Superior temporal gyrus (tissue), 1 donor: Measurements from ENCODE around the gene POLR2E.
A peak's percentile ranks its signal among the peaks of the same experiment; 100 is the strongest.
"Not testable (repeated sequence)": the region's sequence is repeated elsewhere in the genome, so short reads cannot be mapped to it uniquely, and the experiment has no call there.

Experiments used
- DNase-seq: peaks from one replicate; pipeline ENCODE4 v3.0.0-alpha.2; 2016; ENCODE audit errors: extremely low spot score

POLR2E gene

DNA sequence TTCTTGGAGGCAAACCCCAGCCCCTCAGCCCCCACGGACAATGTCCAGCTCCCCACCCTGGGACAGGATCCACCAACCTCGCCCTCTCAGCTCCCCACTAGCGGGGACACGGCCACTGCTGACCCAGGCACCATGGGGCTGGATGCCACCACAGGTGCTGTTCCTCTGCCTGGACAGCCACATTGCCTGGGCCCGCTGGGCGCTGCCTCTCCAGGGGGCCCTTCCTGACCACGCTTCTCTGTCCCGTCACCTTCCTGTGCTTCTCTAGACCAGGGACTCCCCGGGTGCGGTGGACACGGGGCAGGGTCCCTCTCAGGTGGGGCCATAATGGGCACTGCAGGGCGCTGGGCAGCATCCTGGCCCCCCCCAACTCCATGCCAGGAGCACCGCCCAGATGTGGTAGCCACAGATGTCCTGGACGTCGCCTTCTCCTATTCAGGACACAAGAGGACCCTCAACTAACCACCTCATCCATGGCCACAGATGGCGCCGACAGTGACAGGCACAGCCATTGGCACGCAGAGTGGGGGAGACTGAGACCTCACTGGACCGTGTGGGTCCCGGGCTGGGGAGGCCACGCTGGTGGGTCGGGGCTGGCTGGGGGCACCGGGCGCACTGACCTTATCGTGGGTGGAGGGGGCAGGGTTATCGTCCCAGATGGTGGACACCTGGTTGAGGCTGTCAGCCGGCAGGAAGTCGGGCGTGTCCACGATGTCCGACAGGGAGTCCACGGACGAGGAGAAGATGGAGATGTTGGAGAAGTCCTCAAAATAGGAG, 32.0 kb upstream of the POLR2E start:
- no peak for DNase-seq

- no peak for DNase-seq
Observed at GRCh38 chr19:1125601-1126467, 30.7 kb upstream of the POLR2E start.

GRCh38 chr19:1123885-1124677, 28.9 kb upstream of the POLR2E start:
- DNase-seq, result no peak

GRCh38 chr19:1123381-1123780, 28.2 kb upstream of the POLR2E start:
- DNase-seq, result no peak

DNA sequence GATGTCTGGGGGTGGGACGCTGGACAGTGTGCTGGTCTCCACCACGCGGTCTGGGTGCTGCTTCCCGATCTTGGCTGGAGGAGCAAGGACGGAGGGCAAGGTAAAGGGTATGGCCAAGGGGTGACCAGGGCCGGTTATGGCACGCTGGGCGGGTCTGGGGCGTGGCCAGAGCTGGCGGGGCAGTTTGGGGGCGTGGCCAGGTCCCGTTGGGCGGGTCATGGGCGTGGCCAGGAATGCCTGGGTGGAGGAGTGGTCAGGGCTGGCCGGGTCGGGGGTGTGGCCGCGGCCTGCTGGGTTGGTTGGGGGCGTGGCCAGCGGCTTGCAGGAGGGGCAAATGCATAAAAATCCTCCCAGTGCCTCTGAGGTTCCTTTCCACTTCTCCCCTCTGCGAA, 27.8 kb upstream of the POLR2E start:
- DNase-seq, result no peak

DNA sequence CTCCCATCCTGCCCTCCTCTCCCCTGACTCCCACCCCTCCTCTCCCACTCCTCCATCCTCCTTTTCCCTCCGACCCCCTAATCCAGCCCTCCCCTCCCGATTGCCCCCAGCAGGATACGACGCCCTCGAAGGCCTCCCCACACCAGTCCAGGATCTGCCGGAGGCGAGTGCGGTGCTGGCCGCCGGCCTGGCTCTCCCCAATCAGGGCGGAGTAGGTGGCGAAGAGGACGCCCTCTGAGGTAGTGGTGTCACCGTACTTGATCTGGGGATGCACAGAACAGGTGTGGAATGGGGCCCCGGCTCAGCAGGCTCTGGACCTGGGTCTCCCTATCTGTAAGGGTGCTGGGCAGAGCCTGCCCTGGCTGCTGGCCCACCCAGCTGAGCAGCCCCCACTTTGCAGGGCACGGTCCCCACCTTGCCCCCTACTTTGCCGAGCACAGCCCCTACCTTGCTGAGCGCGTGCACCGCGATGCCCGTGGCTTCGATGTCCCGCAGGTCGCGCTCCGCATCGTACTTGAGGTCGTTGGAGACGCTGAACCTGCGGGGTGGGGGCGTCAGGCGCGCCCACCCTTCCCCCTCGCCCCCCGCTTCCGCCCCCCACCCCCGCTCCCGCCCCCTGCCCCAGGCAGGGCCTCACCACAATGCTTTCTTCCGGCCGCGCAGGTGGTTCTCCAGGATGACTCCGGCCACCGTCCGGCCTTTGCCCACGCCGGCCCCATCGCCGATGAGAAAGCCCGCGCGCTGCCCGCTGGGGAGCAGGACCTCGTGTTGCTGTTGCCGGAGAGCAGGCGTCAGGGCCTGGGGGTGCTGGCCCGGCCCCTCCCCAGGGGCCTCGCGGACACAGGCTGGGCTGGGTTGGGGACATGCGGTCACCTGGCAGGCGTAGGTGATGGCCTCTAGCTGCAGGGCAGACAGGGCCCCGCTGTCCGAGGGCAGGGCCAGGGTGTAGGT, 27.1 kb upstream of the POLR2E start:
- DNase-seq, result no peak

- no peak for DNase-seq
Observed at GRCh38 chr19:1121395-1121794, 26.2 kb upstream of the POLR2E start.

DNA sequence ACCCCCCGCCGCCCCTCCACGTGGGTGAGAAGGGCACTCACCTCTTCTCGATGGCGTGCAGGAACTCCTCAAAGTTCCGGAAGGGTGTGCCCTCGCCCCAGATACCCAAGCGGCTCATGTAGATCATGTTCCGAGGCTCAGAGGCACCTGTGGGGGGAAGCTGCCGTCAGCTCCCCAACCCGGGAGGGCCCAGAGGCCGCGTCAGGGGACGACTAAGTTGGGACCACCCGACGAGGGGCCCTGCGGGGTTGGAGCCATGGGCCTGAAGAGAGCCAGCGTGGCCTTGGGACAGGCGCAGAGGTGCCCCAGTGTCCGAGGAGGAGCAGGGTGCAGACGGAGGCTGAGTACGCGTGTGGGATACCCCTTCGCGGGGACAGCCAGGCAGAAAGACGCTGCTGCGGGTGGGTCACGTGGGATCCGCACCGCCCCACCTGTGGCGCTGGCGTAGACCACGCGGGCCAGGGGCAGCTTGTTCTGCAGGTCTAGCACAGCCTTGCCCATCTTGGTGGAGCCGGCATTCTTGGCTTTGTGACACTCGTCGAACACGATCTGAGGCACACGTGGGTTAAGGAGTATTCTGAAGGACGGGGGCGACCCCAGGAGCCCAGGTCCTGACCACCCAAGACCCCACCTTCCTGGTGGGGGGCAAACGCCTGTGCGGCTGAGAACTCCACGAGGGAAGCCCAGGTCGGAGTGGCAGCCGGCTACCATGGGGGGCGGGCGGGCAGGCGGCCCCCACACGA, 24.5 kb upstream of the POLR2E start:
- DNase-seq, result no peak

GRCh38 chr19:1118999-1119398, 23.8 kb upstream of the POLR2E start:
- no peak for DNase-seq

DNA sequence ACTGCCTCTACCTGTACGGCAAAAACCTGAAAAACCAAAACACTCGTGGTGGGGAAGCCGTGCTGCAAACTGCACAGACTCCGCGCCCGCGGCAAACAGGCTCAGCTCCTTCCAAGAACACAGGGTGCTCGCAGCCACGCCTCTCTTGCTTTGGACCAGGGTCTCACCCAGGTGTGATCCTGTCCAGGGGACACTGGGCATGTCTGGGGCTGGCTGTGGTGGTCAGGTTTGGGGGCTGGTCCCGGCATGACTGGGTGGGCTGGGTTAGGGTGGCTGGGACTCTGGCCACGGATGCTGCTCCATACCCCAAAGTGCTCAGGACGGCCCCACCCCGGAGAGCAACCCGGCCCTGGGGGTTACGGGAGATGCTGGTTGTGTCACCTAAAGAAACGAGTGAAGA, 22.5 kb upstream of the POLR2E start:
- no peak for DNase-seq

DNA sequence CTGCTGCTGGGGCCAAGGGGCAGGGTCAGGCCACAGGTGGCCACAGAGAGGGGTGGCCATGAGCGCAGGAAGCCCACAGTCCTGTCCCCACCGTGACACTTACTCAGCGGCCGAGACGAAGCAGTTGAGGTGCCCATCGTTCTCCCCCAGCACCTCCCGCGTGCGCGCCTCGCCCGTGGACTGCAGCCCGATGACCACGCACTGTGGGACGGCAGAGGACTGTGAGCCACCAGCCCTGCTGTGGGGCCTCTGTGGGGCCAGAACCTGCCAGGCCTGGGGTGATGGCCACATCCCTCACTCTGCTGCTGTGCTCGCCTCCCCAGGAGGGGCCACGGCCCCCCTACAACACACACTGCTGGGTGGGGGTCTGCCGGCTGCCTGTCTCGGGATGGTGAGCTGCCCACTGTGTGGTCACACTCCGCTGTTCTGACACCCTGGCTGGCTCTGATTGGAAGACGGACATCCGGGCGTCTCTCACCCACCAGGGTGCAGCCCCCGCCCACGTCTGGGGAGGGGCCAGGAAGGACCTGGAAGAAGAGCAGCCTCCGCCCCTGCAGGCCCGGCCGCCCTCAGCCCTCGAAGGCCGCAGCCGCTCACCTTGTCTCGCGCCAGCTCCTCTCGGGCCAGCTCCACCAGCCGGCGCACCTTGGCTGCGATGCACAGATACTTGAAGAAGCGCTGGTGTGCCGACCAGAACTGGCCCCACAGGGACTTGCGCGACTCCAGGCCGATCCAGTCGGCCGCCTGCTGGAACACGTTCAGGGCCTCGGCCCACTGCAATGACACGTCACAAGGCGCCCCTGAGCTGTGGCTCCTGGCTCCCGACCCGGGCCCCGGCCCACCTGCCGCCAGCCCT, 21.8 kb upstream of the POLR2E start:
- no peak for DNase-seq

GRCh38 chr19:1115646-1116420, 20.7 kb upstream of the POLR2E start:
- DNase-seq, result no peak

DNA sequence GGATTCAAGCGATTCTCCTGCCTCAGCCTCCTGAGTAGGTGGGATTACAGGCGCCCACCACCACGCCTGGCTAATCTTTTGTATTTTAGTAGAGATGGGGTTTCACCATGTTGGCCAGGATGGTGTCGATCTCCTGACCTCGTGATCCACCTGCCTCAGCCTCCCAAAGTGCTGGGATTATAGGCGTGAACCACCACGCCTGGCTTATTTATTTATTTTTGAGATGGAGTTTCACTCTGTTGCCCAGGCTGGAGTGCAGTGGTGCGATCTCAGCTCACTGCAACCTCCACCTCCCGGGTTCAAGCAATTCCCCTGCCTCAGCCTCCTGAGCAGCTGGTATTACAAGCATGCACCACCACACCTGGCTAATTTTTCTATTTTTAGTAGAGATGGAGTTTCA, 19.6 kb upstream of the POLR2E start:
- DNase-seq, result not testable (repeated sequence)

DNA sequence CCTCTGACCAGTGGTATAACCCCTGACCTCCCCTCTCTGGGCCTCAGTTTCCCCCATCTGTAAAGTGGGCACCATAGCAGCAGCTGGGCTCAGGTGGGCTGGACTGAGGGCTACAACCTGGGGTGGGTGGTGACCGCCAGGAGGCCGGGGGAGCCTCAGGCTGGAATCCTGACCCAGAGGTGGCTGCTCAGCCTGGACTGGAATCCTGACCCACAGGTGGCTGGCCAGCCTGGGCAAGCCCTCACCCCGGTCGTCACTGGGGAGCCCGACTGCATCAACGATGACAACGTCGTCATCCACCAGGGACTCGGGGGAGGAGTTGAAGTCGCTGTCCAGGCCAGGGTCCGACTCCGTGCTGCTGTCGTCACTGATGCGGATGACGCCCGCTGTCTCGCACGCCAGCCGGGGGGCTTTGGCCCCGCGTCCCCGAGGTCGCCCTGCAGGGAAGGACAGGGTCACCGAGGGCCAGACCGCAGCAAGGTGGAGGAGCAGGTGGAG, 18.9 kb upstream of the POLR2E start:
- DNase-seq, result no peak

DNA sequence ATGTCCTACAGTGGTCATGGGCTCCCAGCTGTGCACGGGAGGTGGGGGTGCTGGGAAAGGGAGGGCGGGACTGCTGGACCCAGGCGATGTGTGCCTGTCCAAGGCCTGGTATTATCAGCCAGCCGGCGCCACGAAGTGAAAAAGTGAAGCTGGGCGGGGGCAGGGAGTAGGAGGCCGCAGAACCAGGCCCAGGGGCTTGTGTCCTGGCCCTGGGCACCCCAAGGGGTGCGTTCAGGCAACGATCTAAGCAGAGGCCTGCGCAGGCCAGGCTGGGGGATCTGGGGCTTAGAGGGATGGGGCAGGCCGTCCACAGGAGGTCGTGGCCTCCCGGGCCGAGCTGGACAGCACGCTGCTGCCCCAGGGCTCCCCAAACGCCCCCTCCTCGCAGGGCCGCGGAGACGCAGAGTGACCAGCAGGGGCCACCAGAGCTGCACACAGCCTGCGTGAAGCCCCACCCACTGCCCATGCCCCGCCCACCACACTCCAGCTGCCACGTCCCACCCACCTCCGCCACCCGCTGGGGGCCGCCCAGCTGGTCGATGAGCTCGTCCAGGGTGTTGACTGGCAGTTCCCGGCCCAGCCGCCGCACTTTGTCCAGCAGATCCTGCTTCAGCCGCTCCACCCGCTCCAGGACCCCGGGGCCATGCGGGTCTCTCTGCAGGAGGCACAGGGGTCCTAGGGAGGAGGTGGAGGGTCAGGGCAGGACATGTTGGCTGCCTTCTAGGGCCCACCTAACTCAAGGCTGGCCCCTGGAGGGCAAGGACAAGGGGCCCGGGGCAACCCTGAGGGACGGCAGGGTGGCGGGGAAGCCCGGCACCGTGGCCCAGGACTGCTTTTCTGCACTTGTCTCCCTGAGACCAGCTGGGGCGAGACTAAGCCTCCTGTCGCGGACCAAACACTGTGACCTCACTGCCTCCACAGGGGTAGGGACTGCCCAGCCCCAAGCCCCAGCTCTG, 18.1 kb upstream of the POLR2E start:
- DNase-seq, result peak; percentile 89

GRCh38 chr19:1112268-1113029, 17.3 kb upstream of the POLR2E start:
- DNase-seq, result no peak
